HEK293T (cell line): Measurements from ENCODE around the gene CTDP1.

Experiments
- CTCF ChIA-PET: fragments of 350-600 bp; formaldehyde crosslinking; extraction: SDS; loops from one replicate; lab custom pipeline; 2021; ENCODE audit warnings: antibody characterized with exemption, inconsistent platforms; lab: Yijun Ruan, JAX
- POLR2A ChIA-PET: fragments of 350-600 bp; formaldehyde crosslinking; extraction: SDS; loops from one replicate; lab custom pipeline; 2020; ENCODE audit warnings: antibody characterized with exemption, inconsistent platforms; lab: Yijun Ruan, JAX
- DNase-seq: peaks from one replicate; pipeline ENCODE4 v3.0.0; 2012; ENCODE audit warnings: mixed read lengths; ENCODE audit errors: extremely low spot score
- ARNT ChIP-seq: fragments of 450-650 bp; IDR thresholded peaks from 2 replicates; pipeline ENCODE4 v1.6.1; 2017; ENCODE audit warnings: mild to moderate bottlenecking
- BHLHE40 ChIP-seq: fragments of 450-650 bp; IDR thresholded peaks from 2 replicates; pipeline ENCODE4 v1.6.1; 2016; ENCODE audit warnings: mild to moderate bottlenecking, moderate library complexity, borderline replicate concordance
- CTBP1 ChIP-seq: fragments of 450-650 bp; IDR thresholded peaks from 2 replicates; pipeline ENCODE4 v1.6.1; 2016; ENCODE audit warnings: borderline replicate concordance
- ELF4 ChIP-seq: fragments of 450-650 bp; IDR thresholded peaks from 2 replicates; pipeline ENCODE4 v1.6.1; 2017; ENCODE audit warnings: antibody characterized with exemption
- FOXA1 ChIP-seq: fragments of 450-650 bp; IDR thresholded peaks from 2 replicates; pipeline ENCODE4 v1.6.1; 2016; ENCODE audit warnings: mild to moderate bottlenecking
- FOXK2 ChIP-seq: fragments of 450-650 bp; IDR thresholded peaks from 2 replicates; pipeline ENCODE4 v1.6.1; 2016; ENCODE audit warnings: mild to moderate bottlenecking
- FOXM1 ChIP-seq: fragments of 450-650 bp; IDR thresholded peaks from 2 replicates; pipeline ENCODE4 v1.6.1; 2017; ENCODE audit warnings: mild to moderate bottlenecking, borderline replicate concordance
- HDGF ChIP-seq: fragments of 450-650 bp; IDR thresholded peaks from 2 replicates; pipeline ENCODE4 v1.6.1; 2017; ENCODE audit warnings: antibody characterized with exemption, borderline replicate concordance
- L3MBTL2 ChIP-seq: fragments of 450-650 bp; conservative IDR thresholded peaks from 2 replicates; pipeline ENCODE4 v1.6.1; 2016; ENCODE audit warnings: mild to moderate bottlenecking
- LEF1 ChIP-seq: fragments of 450-650 bp; IDR thresholded peaks from 2 replicates; pipeline ENCODE4 v1.6.1; 2017; ENCODE audit warnings: mild to moderate bottlenecking, borderline replicate concordance
- NFRKB ChIP-seq: fragments of 450-650 bp; IDR thresholded peaks from 2 replicates; pipeline ENCODE4 v1.6.1; 2016; ENCODE audit warnings: mild to moderate bottlenecking, moderate library complexity
- PKNOX1 ChIP-seq: fragments of 450-650 bp; IDR thresholded peaks from 2 replicates; pipeline ENCODE4 v1.6.1; 2016
- SP1 ChIP-seq: fragments of 450-650 bp; IDR thresholded peaks from 2 replicates; pipeline ENCODE4 v1.6.1; 2017
- SUZ12 ChIP-seq: fragments of 450-650 bp; IDR thresholded peaks from 2 replicates; pipeline ENCODE4 v1.6.1; 2016; ENCODE audit warnings: mild to moderate bottlenecking
- TARDBP ChIP-seq: fragments of 450-650 bp; IDR thresholded peaks from 2 replicates; pipeline ENCODE4 v1.6.1; 2016
- ZNF384 ChIP-seq: fragments of 450-650 bp; IDR thresholded peaks from 2 replicates; pipeline ENCODE4 v1.6.1; 2016

The CTDP1 gene

GRCh38 chr18:79685281-79685680 is 5.7 kb downstream of the CTDP1 start:
- TF ChIP-seq ARNT = no peak
- ChIA-PET POLR2A (no interaction called here), CTCF (no interaction called here)
- no peak for DNase-seq

- CTCF ChIA-PET = no interaction called here
- DNase-seq = no peak
- POLR2A ChIA-PET = no interaction called here
- no peak for TF ChIP-seq L3MBTL2
These were observed 6.4 kb downstream of the CTDP1 start for GRCh38 chr18:79685971-79686370.

- CTCF ChIA-PET = no interaction called here
- TF ChIP-seq SUZ12 = no peak
- TF ChIP-seq SP1 = no peak
- TF ChIP-seq FOXM1 = no peak
- TF ChIP-seq FOXK2 = no peak
- no peak for TF ChIP-seq CTBP1
- TF ChIP-seq ARNT = no peak
- POLR2A ChIA-PET = no interaction called here
- no peak for DNase-seq
These were observed 8.2 kb downstream of the CTDP1 start for GRCh38 chr18:79687806-79688205.

GRCh38 chr18:79690071-79690470 is 10.5 kb downstream of the CTDP1 start:
- no peak for DNase-seq
- TF ChIP-seq BHLHE40 = no peak
- TF ChIP-seq FOXA1 = no peak
- TF ChIP-seq TARDBP = no peak
- no peak for TF ChIP-seq FOXM1
- no peak for TF ChIP-seq SUZ12
- TF ChIP-seq ZNF384 = no peak
- TF ChIP-seq ARNT = no peak
- no peak for TF ChIP-seq PKNOX1
- no peak for TF ChIP-seq CTBP1
- TF ChIP-seq LEF1 = no peak
- TF ChIP-seq SP1 = no peak
- TF ChIP-seq L3MBTL2 = no peak
- no peak for TF ChIP-seq HDGF
- ChIA-PET POLR2A (no interaction called here), CTCF (no interaction called here)

GRCh38 chr18:79690586-79691482 is 11.2 kb downstream of the CTDP1 start:
- TF ChIP-seq HDGF (no peak), FOXM1 (no peak), SUZ12 (no peak), ARNT (no peak), SP1 (no peak), ZNF384 (no peak), FOXK2 (no peak), NFRKB (no peak), ELF4 (no peak), FOXA1 (no peak), TARDBP (no peak), BHLHE40 (no peak), CTBP1 (no peak), LEF1 (no peak), L3MBTL2 (no peak), PKNOX1 (no peak)
- DNase-seq = no peak
- POLR2A ChIA-PET = no interaction called here
- CTCF ChIA-PET = no interaction called here

GRCh38 chr18:79692056-79692455 is 12.5 kb downstream of the CTDP1 start:
- TF ChIP-seq FOXA1 = no peak

GRCh38 chr18:79692886-79693285 is 13.3 kb downstream of the CTDP1 start:
- DNase-seq = no peak
- CTCF ChIA-PET = no interaction called here
- POLR2A ChIA-PET = no interaction called here
- TF ChIP-seq L3MBTL2 (no peak), HDGF (no peak), FOXK2 (no peak)

More at GRCh38 chr18:79692056-79692455, 12.5 kb downstream of the CTDP1 start:
- ChIA-PET POLR2A (no interaction called here), CTCF (no interaction called here)
- no peak for DNase-seq
